ENCODE measurements around the gene U2AF1L4. TPM values are rescaled to one million over a fixed set of nuclear protein-coding genes. Genes with fewer than 3 reads are reported as not detected.
"Not testable (repeated sequence)": the region's sequence is repeated elsewhere in the genome, so short reads cannot be mapped to it uniquely, and the experiment has no call there.

Gene U2AF1L4
- total RNA-seq, 1 experiment from 2014 or later, result 6.0 TPM

DNA sequence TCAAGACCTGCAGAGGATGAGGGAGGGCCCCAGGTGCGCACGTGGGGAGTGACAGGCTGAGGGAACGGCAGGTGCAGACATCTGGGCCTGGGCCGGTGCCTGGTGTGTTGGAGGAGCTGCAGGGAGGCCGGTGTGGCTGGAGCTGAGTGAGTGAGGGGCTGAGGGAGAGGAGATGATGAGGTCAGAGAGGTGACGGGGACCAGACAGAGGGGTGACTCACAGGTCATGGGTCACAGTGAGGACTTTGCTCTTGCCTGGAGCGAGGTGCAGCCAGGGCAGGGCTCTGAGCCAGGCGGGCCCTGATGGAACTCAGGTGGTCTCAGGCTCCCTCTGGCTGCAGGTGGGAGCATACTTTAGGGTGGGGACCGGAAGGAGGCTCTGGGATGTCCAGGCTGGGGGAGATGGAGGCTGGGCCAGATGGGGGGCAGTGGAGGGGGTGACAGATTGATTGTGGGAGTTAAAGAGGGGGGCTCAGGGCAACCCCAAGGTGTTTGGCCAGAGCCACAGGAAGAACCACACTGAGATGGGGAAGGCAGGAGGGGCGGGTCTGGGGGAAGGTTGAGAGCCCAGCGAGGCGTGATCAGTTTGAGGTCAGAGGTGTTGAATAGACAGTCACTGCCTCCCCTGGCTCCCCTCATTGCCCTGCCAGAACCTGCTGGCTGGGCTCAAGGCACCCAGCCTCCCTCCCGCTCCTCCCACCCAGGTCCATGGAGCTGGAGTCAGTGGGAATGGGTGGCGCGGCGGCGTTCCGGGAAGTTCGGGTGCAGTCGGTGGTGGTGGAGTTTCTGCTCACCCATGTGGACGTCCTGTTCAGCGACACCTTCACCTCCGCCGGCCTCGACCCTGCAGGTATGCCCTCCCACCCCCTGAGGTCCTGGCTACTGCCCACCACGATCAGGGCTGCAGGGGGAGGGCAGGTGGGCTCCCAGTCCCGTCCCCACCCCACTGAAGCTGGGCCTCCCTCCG, 38.5 kb upstream of the U2AF1L4 start:
- in situ Hi-C loops (cut with HindIII; ENCODE audit: low pct_unique_long_range_greater_than_20kb, low sequenced_read_pairs), result no loop called here
- DNase-seq (ENCODE audit: low read depth, low spot score), result no peak

GRCh38 chr19:35782589-35782988, 37.4 kb upstream of the U2AF1L4 start:
- no peak for DNase-seq (ENCODE audit: low read depth, low spot score)
- in situ Hi-C loops (cut with HindIII; ENCODE audit: low pct_unique_long_range_greater_than_20kb, low sequenced_read_pairs), result no loop called here

DNA sequence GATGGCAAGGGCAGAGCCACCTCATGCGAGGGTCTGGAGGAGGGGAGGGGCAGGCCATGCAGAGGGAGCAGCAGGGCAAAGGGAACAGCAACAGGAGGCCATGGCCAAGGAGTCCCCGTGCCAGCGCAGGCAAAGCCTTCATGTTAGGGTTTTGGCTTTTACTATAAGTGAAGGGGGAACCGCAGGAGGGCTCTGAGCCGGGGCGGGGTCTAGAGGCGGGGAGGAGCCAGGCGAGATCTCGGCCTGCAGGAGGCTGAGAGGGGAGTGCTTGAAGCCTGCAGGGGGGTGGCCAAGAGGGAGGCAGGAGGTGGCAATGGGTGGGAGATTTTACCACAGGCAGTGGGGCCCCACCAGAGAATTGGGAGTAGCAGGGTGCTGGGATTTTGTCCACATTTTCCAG, 36.4 kb upstream of the U2AF1L4 start:
- DNase-seq (ENCODE audit: low read depth, low spot score), result no peak
- in situ Hi-C loops (cut with HindIII; ENCODE audit: low pct_unique_long_range_greater_than_20kb, low sequenced_read_pairs), result no loop called here

DNA sequence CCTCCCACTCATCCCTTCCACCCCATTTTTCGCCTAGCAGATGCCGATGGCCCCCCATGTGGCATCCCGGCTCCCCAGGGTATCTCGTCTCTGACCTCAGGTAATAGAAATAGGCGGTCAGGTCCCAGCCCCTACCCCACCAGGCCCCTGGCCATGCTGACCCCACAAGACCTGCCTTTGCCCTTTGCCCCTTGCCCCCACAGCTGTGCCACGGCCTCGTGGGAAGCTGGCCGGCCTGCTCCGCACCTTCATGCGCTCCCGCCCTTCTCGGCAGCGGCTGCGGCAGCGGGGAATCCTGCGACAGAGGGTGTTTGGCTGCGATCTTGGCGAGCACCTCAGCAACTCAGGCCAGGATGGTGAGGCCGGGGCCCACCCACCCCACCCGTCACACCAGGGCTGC, 35.5 kb upstream of the U2AF1L4 start:
- in situ Hi-C loops (cut with HindIII; ENCODE audit: low pct_unique_long_range_greater_than_20kb, low sequenced_read_pairs), result no loop called here

GRCh38 chr19:35780058-35780457, 34.8 kb upstream of the U2AF1L4 start:
- DNase-seq (ENCODE audit: low read depth, low spot score), result no peak
- in situ Hi-C loops (cut with HindIII; ENCODE audit: low pct_unique_long_range_greater_than_20kb, low sequenced_read_pairs), result no loop called here

More for the DNA sequence above, 35.5 kb upstream of the U2AF1L4 start:
- no peak for DNase-seq (ENCODE audit: low read depth, low spot score)

DNA sequence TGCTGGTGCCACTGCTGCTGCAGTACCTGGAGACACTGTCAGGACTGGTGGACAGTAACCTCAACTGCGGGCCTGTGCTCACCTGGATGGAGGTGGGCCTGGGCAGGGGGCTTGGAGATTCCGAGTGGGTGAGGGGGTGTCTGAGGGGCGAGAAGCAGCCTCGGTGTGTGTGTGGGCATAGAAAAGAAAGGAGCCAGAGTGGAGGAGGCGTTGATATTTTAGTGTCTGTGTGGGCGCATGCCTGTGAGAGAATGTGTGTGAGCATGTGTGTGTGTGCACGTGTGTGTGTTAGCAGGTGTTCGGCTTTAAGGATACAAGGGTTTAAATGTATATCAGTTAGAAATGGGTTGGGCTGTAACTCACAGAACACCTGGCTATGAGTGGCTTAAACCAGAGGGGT, 33.8 kb upstream of the U2AF1L4 start:
- in situ Hi-C loops (cut with HindIII; ENCODE audit: low pct_unique_long_range_greater_than_20kb, low sequenced_read_pairs), result no loop called here
- DNase-seq (ENCODE audit: low read depth, low spot score), result no peak

DNA sequence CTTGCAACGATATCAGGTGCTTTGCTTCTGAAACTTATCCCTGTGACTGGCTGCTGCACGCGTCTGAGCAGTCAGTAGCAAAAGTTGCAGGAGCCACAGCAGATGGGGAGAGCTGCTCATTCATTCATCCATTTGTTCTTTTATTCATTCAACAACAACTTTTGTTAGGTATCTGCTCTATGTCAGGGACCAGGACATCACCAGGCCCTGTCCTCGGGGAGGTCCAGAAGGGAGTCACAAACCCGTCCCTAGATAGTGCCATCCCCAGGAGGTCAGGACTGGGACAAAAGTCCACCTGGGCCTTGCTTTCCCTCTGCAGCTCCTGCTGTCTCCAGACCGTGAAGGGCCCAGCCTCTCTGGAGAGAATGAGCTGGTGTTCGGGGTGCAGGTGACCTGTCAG, 32.7 kb upstream of the U2AF1L4 start:
- no peak for DNase-seq (ENCODE audit: low read depth, low spot score)
- in situ Hi-C loops (cut with HindIII; ENCODE audit: low pct_unique_long_range_greater_than_20kb, low sequenced_read_pairs), result no loop called here

DNA sequence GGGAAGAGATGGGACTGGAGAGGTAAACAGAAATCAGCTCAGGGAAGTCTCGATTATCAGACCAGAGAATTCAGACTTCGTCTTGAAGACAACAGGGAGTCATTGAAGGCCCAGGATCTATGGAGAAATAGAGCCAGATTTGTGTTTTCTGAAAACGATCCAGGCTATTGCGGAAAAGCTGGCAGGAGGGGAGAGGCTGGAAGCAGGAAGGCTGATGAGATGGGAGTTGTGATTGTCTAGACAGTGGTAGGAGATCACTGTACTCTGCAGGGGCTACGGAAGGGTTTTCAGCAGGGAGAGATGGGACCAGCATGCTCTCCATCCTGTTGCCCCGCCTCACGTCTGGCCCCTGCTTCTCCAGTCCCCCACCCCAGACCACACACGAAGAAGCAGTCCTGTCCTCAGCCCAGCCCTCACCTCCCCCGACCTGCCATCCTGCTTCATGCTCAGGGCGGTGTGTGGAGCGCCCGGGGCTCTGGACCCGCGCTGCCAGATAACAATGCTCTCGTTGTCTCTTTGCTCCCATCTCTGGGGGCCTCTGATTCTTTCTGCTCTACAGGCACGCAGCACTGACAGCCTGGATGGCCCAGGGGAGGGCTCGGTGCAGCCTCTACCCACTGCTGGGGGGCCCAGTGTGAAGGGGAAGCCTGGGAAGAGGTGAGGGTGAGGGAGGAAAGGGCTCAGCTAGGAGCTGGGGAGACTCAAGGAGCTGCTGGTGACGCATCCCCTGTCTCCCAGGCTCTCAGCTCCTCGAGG, 32.0 kb upstream of the U2AF1L4 start:
- DNase-seq (ENCODE audit: low read depth, low spot score), result no peak
- in situ Hi-C loops (cut with HindIII; ENCODE audit: low pct_unique_long_range_greater_than_20kb, low sequenced_read_pairs), result no loop called here

DNA sequence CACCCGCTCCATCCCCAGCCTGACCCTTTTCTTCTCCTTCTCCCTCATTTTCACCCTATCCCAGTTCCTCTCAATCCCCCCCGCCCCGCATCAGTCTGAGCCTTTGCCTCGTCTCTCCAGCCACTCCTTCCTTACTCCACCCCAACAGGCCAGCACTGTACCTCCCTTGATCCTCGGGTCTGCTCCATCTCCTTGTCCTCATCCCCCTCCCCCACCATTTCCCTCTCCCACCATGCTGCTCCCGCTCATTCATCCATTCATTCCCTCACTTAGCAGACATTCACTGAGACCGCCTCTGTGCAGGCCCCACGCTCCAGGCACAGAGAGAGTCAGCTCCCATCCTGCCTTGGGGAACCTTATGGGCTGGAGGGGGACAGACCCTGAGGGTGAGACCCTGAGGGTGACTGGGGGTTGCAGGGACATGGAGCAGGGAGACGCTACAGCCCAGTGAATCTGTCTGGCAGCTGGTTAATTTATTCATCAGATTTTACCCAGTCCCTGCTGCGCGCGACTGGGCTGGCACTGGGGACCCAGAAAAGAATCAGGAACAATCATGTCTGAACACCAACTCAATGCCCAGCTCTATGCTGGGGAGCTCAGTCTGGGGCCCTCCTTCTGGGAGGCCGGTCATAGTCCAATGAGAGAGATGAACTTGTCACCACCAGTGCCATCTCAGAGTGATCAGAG, 31.0 kb upstream of the U2AF1L4 start:
- no peak for DNase-seq (ENCODE audit: low read depth, low spot score)
- in situ Hi-C loops (cut with HindIII; ENCODE audit: low pct_unique_long_range_greater_than_20kb, low sequenced_read_pairs), result no loop called here

- peak; percentile 97 for DNase-seq (ENCODE audit: low read depth, low spot score)
- in situ Hi-C loops (cut with HindIII; ENCODE audit: low pct_unique_long_range_greater_than_20kb, low sequenced_read_pairs), result no loop called here
These were observed 30.3 kb upstream of the U2AF1L4 start, which contains the start of gene ARHGAP33 for GRCh38 chr19:35775298-35776101. TSS of gene ARHGAP33 (plus strand) at chr19:35775564. CDS start at chr19:35775659, 95 bp downstream.

GRCh38 chr19:35775046-35775297, 29.8 kb upstream of the U2AF1L4 start:
- DNase-seq (ENCODE audit: low read depth, low spot score), result no peak
- in situ Hi-C loops (cut with HindIII; ENCODE audit: low pct_unique_long_range_greater_than_20kb, low sequenced_read_pairs), result no loop called here

- in situ Hi-C loops (cut with HindIII; ENCODE audit: low pct_unique_long_range_greater_than_20kb, low sequenced_read_pairs), result no loop called here
- no peak for DNase-seq (ENCODE audit: low read depth, low spot score)
These were observed 29.2 kb upstream of the U2AF1L4 start for GRCh38 chr19:35774274-35775045.

DNA sequence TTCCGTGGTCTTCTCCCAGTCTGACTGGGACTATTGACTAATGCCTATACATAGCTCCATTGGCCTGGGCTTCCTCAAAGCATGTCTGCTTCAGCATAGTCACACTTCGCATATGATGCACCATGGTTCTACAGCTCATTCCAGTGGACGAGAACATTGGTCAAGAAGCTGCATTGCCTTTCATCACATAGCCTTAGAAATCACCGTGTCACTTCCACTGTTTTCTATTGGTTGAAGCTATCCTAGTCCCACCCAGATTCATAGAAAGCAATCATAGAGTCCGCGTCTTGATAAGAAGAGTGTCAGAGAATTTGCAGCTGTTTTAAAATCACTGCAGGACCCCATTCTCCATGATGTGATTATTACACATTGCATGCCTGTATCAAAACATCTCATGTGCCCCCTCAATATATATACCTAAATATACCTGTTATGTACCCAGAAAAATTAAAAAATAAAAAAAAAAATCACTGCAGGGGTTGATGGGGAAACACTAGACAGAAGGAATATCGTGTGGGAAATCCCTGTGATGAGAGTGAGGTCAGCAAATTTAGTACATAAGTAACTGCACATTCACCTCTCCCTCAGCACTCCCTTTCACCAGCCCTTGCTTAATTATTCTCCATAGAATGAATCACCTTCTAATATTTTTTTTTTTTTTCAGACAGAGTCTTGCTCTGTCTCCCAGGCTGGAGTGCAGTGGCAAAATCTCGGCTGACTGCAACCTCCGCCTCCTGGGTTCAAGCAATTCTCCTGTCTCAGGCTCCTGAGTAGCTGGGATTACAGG, 28.0 kb upstream of the U2AF1L4 start:
- DNase-seq (ENCODE audit: low read depth, low spot score), result peak; percentile 7

GRCh38 chr19:35772362-35772761, 27.1 kb upstream of the U2AF1L4 start:
- in situ Hi-C loops (cut with HindIII; ENCODE audit: low pct_unique_long_range_greater_than_20kb, low sequenced_read_pairs); DNase-seq (ENCODE audit: low read depth, low spot score): not testable (repeated sequence)

More for the DNA sequence above, 28.0 kb upstream of the U2AF1L4 start:
- in situ Hi-C loops (cut with HindIII; ENCODE audit: low pct_unique_long_range_greater_than_20kb, low sequenced_read_pairs), result no loop called here

DNA sequence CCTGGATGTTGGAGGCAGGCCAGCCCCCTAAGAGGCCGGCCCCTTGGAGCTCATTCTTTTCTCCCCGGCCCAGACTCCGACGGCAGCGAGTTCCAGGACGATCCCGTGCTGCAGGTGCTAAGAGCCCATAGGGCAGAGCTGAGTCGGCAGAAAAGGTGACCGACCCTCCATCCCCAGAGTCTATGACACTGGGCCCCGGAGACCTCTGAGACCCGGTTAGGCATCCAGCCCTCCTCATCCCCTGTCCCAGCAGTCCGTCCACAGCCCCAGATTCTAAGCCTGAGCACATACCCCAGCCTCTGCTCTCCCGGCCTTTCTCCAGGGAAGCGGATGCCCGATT, 22.8 kb upstream of the U2AF1L4 start:
- in situ Hi-C loops (cut with HindIII; ENCODE audit: low pct_unique_long_range_greater_than_20kb, low sequenced_read_pairs), result no loop called here

More for the DNA sequence above, 22.8 kb upstream of the U2AF1L4 start:
- no peak for DNase-seq (ENCODE audit: low read depth, low spot score)
